ENCODE results near the gene SERPINB1. TPM values are rescaled to one million over a fixed set of nuclear protein-coding genes. Genes with fewer than 3 reads are reported as not detected.
A peak's percentile ranks its signal among the peaks of the same experiment; 100 is the strongest.

The SERPINB1 gene
- total and polyA plus RNA-seq, 9 of the 15 experiments (the other 6 are each of a cell fraction or from before 2014, with no cell fraction given), result 33.9 to 108 (median 63.8) TPM

GRCh38 chr6:2783188-2783963 lies 58.3 kb downstream of the SERPINB1 start (continued):
- TF ChIP-seq POLR2AphosphoS2 (IDR thresholded peaks at IDR 0.05; ENCODE audit: low read length) (no peak), CEBPZ (IDR thresholded peaks at IDR 0.05; ENCODE audit: borderline replicate concordance, low read depth, low read length) (no peak), ZNF655 (CRISPR knock-in tag; IDR thresholded peaks at IDR 0.05) (no peak), SMARCB1 (IDR thresholded peaks at IDR 0.05; ENCODE audit: insufficient read length, low read depth) (peak; percentile 62), CUX1 (CRISPR knock-in tag; IDR thresholded peaks at IDR 0.05) (0 out of 2 replicates have a peak, but pooled peaks have one; percentile 28), XRCC5 (IDR thresholded peaks at IDR 0.05; ENCODE audit: low read depth, low read length) (0 out of 2 replicates have a peak, but pooled peaks have one; percentile 29), ZKSCAN1 (IDR thresholded peaks at IDR 0.05; ENCODE audit: low read depth, low read length) (peak; percentile 44; the same call in 1 of the 2 replicates), SUPT5H (IDR thresholded peaks at IDR 0.05) (peak; percentile 32; the same call in 1 of the 2 replicates), NELFE (IDR thresholded peaks at IDR 0.05; ENCODE audit: insufficient read depth, insufficient read length) (no peak), ZNF384 (IDR thresholded peaks at IDR 0.05; ENCODE audit: low read depth, low read length) (peak; percentile 96), DNMT1 (IDR thresholded peaks at IDR 0.05) (no peak), ZFP30 (CRISPR knock-in tag; IDR thresholded peaks at IDR 0.05; ENCODE audit: borderline replicate concordance) (no peak), ZNF445 (CRISPR knock-in tag; IDR thresholded peaks at IDR 0.05; ENCODE audit: low read depth) (no peak), SMAD4 (CRISPR knock-in tag; conservative IDR thresholded peaks at IDR 0.05) (peak; percentile 43; the same call in 1 of the 2 replicates), NR4A1 (CRISPR knock-in tag; IDR thresholded peaks at IDR 0.05) (no peak), NR4A1 (tag; IDR thresholded peaks at IDR 0.05) (no peak)
